PFSK-1 (cell line): Measurements from ENCODE around the gene SCAMP3. TPM values are rescaled to one million over a fixed set of nuclear protein-coding genes. Genes with fewer than 3 reads are reported as not detected.

Experiments
- FOXP2 ChIP-seq: optimal IDR thresholded peaks from 2 replicates; pipeline ENCODE3; 2011; ENCODE audit warnings: borderline replicate concordance, control low read depth, inconsistent platforms; ENCODE audit not compliant: insufficient read depth; ENCODE audit errors: extremely low read length, extremely low read depth
- POLR2AphosphoS5 ChIP-seq: IDR thresholded peaks from 2 replicates; pipeline ENCODE4 v1.6.1; 2012; ENCODE audit warnings: low read depth, mild to moderate bottlenecking, control low read depth, low read length, moderate library complexity
- REST ChIP-seq, 2 experiments: IDR thresholded peaks; 2 replicates each; pipeline versions ENCODE4 v1.6.1 to v1.8.0; 2011 to 2012; ENCODE audit warnings: low read depth in 2 of 2, low read length in 2 of 2, control low read depth in 1 of 2, inconsistent platforms in 1 of 2, mild to moderate bottlenecking in 1 of 2, moderate library complexity in 1 of 2; ENCODE audit not compliant: insufficient read depth in 1 of 2
- SIN3A ChIP-seq: IDR thresholded peaks from 2 replicates; pipeline ENCODE4 v1.6.1; 2012; ENCODE audit warnings: mild to moderate bottlenecking, low read length, moderate library complexity, borderline replicate concordance; ENCODE audit not compliant: insufficient read depth
- TAF1 ChIP-seq: IDR thresholded peaks from 2 replicates; pipeline ENCODE4 v1.6.1; 2012; ENCODE audit warnings: low read length, control low read depth, borderline replicate concordance; ENCODE audit not compliant: insufficient read depth
- polyA plus RNA-seq: library from polyadenylated mRNA; unstranded; fragments of >200 nt; gene quantifications from one replicate; pipeline ENCODE4 v1.2.1, GENCODE V29; 2012; ENCODE audit warnings: low read depth, missing spikeins; ENCODE audit not compliant: insufficient read length

Gene SCAMP3
- 154 TPM for polyA plus RNA-seq

GRCh38 chr1:155261852-155262673 is at the start of gene SCAMP3:
SCAMP3 (minus strand) TSS chr1:155262360; CDS start chr1:155262151, 209 bp downstream.
- 0 out of 4 replicates have a peak, but pooled peaks of 1 of the 2 experiments have one; percentile 30 for TF ChIP-seq REST (IDR thresholded peaks at IDR 0.05; ENCODE audit: insufficient read depth in 1 of 2, low read depth in 2 of 2, low read length in 2 of 2)
- TF ChIP-seq POLR2AphosphoS5 = peak; percentile 94
- peak; percentile 71; the same call in 1 of the 2 replicates for TF ChIP-seq TAF1
- peak; percentile 90 for TF ChIP-seq SIN3A
- TF ChIP-seq FOXP2 = no peak

- TF ChIP-seq POLR2AphosphoS5 = no peak
- TF ChIP-seq TAF1 = 0 out of 2 replicates have a peak, but pooled peaks have one; percentile 30
Observed at GRCh38 chr1:155309423-155310021, 47.4 kb upstream of the SCAMP3 start.

DNA sequence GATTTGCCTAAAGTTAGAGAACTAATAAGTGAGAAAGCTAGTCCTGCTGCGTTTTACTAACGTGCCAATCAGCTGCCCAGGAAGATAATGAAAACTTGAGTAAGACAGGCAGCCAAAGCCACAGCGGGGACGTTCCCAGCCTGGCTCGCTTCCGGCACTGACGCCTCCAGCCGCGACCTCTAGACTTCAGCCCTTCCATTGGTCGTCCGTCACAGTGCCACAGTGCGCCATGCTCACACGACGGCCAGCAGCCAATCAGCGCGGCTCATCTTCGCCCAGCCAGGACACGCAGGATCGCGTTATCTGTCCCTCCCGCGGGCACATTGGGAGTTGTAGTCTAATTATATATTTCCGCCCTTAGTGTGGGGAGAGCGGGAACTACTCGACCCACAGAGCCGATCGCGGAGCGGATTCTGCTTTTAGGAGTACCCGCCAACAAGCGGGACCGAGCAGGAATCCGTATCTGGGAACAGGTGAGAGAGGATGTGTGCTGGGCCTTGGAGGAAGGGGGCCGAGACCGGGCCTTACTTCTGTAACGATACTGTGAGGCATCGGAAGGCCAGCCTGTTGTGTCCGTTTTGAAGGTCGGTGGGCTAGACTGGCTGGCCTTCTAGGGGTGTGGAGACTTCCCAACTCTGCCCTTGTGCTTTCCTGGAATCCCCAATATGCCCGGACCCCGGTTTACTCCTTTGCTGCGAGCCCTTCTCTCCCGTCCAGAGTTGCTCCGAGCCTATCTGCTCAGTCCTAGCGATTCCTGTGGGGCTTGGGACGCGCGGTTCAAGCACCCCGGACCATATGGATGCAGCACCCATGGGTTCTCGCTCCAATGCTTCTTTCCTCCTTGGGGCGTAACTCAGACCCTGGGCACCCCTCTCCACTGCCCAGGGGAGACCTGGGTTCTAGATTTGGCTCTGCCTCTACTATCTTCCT is 46.6 kb upstream of the SCAMP3 start, which contains the start of gene FDPS:
Gene FDPS (plus strand): TSS at position 374 of the 930 bp plus-strand sequence. CDS start 924 bp downstream, outside the sequence.
- TF ChIP-seq POLR2AphosphoS5 (peak; percentile 95), TAF1 (no peak), FOXP2 (peak; percentile 85), REST (IDR thresholded peaks at IDR 0.05; ENCODE audit: insufficient read depth in 1 of 2, low read depth in 2 of 2, low read length in 2 of 2) (0 out of 4 replicates have a peak, but pooled peaks of 1 of the 2 experiments have one; percentile 44), SIN3A (peak; percentile 61; the same call in 1 of the 2 replicates)

DNA sequence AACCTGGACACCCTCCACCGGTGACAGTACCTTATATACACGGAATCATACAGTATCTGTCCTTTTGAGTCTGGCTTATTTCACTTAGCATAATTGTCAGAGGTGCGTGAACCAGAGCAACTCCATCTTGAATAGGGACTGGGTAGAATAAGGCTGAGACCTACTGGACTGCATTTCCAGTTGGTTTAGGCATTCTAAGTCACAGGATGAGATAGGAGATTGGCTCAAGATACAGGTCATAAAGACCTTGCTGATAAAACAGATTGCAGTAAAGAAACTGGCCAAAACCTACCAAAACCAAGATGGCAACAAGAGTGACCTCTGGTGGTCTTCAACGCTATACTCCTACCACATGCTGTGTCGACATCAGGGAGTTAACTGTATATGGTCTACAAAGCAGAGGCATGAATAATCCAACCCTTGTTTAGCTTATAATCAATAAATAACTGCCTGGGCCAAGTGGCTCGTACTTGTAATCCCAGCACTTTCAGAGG is 45.1 kb upstream of the SCAMP3 start:
- TF ChIP-seq REST (IDR thresholded peaks at IDR 0.05; ENCODE audit: insufficient read depth in 1 of 2, low read depth in 2 of 2, low read length in 2 of 2) (no peak), TAF1 (no peak), SIN3A (no peak), FOXP2 (no peak), POLR2AphosphoS5 (no peak)
